Ovary (tissue), 3 donors: ENCODE results near the gene APEX1.

Source experiments
- CTCF ChIP-seq, 3 donors: fragments of 450-650 bp in 2 of 3; fragments of 200-600 bp in 1 of 3; IDR thresholded peaks; one replicate each; pipeline versions ENCODE4 v1.5.1 to v1.8.0; 2016 to 2022; ENCODE audit warnings: antibody characterized with exemption in 3 of 3, mild to moderate bottlenecking in 1 of 3
- EP300 ChIP-seq: sonication (generic); formaldehyde crosslinking; IDR thresholded peaks from one replicate; pipeline ENCODE4 v1.6.1; 2017; ENCODE audit warnings: antibody characterized with exemption
- POLR2A ChIP-seq: fragments of 450-650 bp; IDR thresholded peaks from one replicate; pipeline ENCODE4 v1.6.1; 2017; ENCODE audit warnings: antibody characterized with exemption, mild to moderate bottlenecking, moderate library complexity
- donor health status: DM: no; HTN: no; CAD: no.

- no peak for TF ChIP-seq CTCF (IDR thresholded peaks at IDR 0.05)
- no peak for TF ChIP-seq POLR2A
- TF ChIP-seq EP300: no peak
Measured at GRCh38 chr14:20422886-20423285, 32.1 kb upstream of the APEX1 start.
